ENCODE results near the gene MT1E. TPM values are rescaled to one million over a fixed set of nuclear protein-coding genes. Genes with fewer than 3 reads are reported as not detected.
A peak's percentile ranks its signal among the peaks of the same experiment; 100 is the strongest.

MT1E gene
- total RNA-seq, 1 donor from 2014 or later, result 2.8 TPM

GRCh38 chr16:56643080-56643778 lies 17.6 kb downstream of the MT1E start:
- CTCF ChIA-PET, result interaction anchor here (0.8 to 1.6 kb wide), 6 partner anchors 13 to 67 kb away, joined by 3 to 6 read pairs (median 3); no protein-coding TSS in a partner anchor
- H3K36me3 Mint-ChIP-seq (ENCODE audit: low read depth), result no peaks in the 10 kb centered on the region
- DNase-seq (peak; percentile 42), ATAC-seq (ENCODE audit: low read depth) (peak; percentile 99)
- H3K27ac Mint-ChIP-seq, result no peak overlapping the region
- intact Hi-C loops (cut with micrococcal nuclease), result loop anchor here (1.0 to 5.0 kb wide), 5 partner anchors 13 to 129 kb away; partner anchors contain the start of genes MT1F, MT1X and MT2A
- TF ChIP-seq CTCF (IDR thresholded peaks at IDR 0.05), result no peak
- H3K4me3 Mint-ChIP-seq, result peak overlapping the region; percentile 59
- no peaks in the 10 kb centered on the region for H3K9me3 Mint-ChIP-seq
- POLR2A ChIA-PET, result interaction anchor here (0.9 to 1.0 kb wide), 2 partner anchors 14 to 18 kb away, joined by 3 to 4 read pairs; partner anchors contain the start of genes MT1E and MT1F
- peaks cover 64% of the 10 kb centered on the region for H3K27me3 Mint-ChIP-seq
- peaks cover 18% of the 10 kb centered on the region for H3K4me1 Mint-ChIP-seq

- CTCF ChIA-PET, result interaction anchor here (0.8 to 1.6 kb wide), 6 partner anchors 13 to 67 kb away, joined by 3 to 6 read pairs (median 3); no protein-coding TSS in a partner anchor
- no peak for ATAC-seq (ENCODE audit: low read depth)
- Mint-ChIP-seq H3K27ac (no peak overlapping the region), H3K36me3 (ENCODE audit: low read depth) (no peaks in the 10 kb centered on the region), H3K4me3 (peak overlapping the region; percentile 46), H3K4me1 (peaks cover 18% of the 10 kb centered on the region), H3K27me3 (peaks cover 64% of the 10 kb centered on the region), H3K9me3 (no peaks in the 10 kb centered on the region)
- POLR2A ChIA-PET, result interaction anchor here (1.0 kb wide), 1 partner anchor 14 kb away, joined by 4 read pairs; the partner anchor contains the start of gene MT1F
- TF ChIP-seq CTCF (IDR thresholded peaks at IDR 0.05), result no peak
- intact Hi-C loops (cut with micrococcal nuclease), result loop anchor here (1.0 to 5.0 kb wide), 5 partner anchors 13 to 130 kb away; partner anchors contain the start of genes MT1F, MT1X and MT2A
- DNase-seq, result no peak
Measured at GRCh38 chr16:56643833-56644232, 18.3 kb downstream of the MT1E start.

- CTCF ChIA-PET, result no interaction called here
- TF ChIP-seq CTCF (IDR thresholded peaks at IDR 0.05), result no peak
- DNase-seq, result no peak
- H3K4me3 Mint-ChIP-seq, result no peak overlapping the region
- intact Hi-C loops (cut with micrococcal nuclease), result no loop called here
- POLR2A ChIA-PET, result no interaction called here
- ATAC-seq (ENCODE audit: low read depth), result no peak
- H3K4me1 Mint-ChIP-seq, result peaks cover 18% of the 10 kb centered on the region
- no peak overlapping the region for H3K27ac Mint-ChIP-seq
- H3K27me3 Mint-ChIP-seq, result peaks cover 55% of the 10 kb centered on the region
- H3K9me3 Mint-ChIP-seq, result no peaks in the 10 kb centered on the region
- no peaks in the 10 kb centered on the region for H3K36me3 Mint-ChIP-seq (ENCODE audit: low read depth)
Measured at GRCh38 chr16:56645311-56645710, 19.7 kb downstream of the MT1E start.

GRCh38 chr16:56645838-56646237 lies 20.3 kb downstream of the MT1E start:
- H3K27me3 Mint-ChIP-seq, result peaks cover 50% of the 10 kb centered on the region
- no peaks in the 10 kb centered on the region for H3K36me3 Mint-ChIP-seq (ENCODE audit: low read depth)
- no peak overlapping the region for H3K4me3 Mint-ChIP-seq
- no peak overlapping the region for H3K27ac Mint-ChIP-seq
- intact Hi-C loops (cut with micrococcal nuclease), result no loop called here
- peaks cover 18% of the 10 kb centered on the region for H3K4me1 Mint-ChIP-seq
- DNase-seq (no peak), ATAC-seq (ENCODE audit: low read depth) (no peak)
- ChIA-PET POLR2A (no interaction called here), CTCF (no interaction called here)
- no peaks in the 10 kb centered on the region for H3K9me3 Mint-ChIP-seq
- TF ChIP-seq CTCF (IDR thresholded peaks at IDR 0.05), result no peak

GRCh38 chr16:56647641-56648431 lies 22.3 kb downstream of the MT1E start:
- ChIA-PET CTCF (no interaction called here), POLR2A (no interaction called here)
- intact Hi-C loops (cut with micrococcal nuclease), result no loop called here
- Mint-ChIP-seq H3K9me3 (no peaks in the 10 kb centered on the region), H3K27ac (no peak overlapping the region), H3K4me3 (no peak overlapping the region), H3K36me3 (ENCODE audit: low read depth) (no peaks in the 10 kb centered on the region), H3K27me3 (peaks cover 39% of the 10 kb centered on the region), H3K4me1 (peaks cover 12% of the 10 kb centered on the region)
- DNase-seq (no peak), ATAC-seq (ENCODE audit: low read depth) (no peak)
- no peak for TF ChIP-seq CTCF (IDR thresholded peaks at IDR 0.05)

All from activated B cell treated with CpG ODN at 0.5 μM for 24 hours (primary cell).